Activated naive CD4-positive, alpha-beta T cell treated with anti-CD3 and anti-CD28 coated beads, Interleukin-2, amount 10 ng/mL, durations not matched to agents 7 days and 5 days (primary cell): Measurements from ENCODE around the gene RPGR.

Source experiments
- CTCF ChIA-PET: fragments of 350-600 bp; sonication (Branson Sonifier 250); formaldehyde crosslinking; loops from one replicate; lab custom pipeline; 2021; ENCODE audit warnings: antibody characterized with exemption; lab: Charles Lee
- DNase-seq: peaks from one replicate; pipeline ENCODE4 v3.0.0-alpha.2; 2020
- H3K27ac Mint-ChIP-seq: one replicate; pipeline ENCODE4 v1.8.0; 2021; ENCODE audit warnings: mild to moderate bottlenecking, moderate library complexity, mixed read lengths
- H3K27me3 Mint-ChIP-seq: one replicate; pipeline ENCODE4 v1.8.0; 2021; ENCODE audit warnings: mild to moderate bottlenecking, mixed read lengths
- H3K36me3 Mint-ChIP-seq: one replicate; pipeline ENCODE4 v1.8.0; 2021; ENCODE audit warnings: mixed read lengths
- H3K4me1 Mint-ChIP-seq: one replicate; pipeline ENCODE4 v1.8.0; 2021; ENCODE audit warnings: mixed read lengths
- H3K4me3 Mint-ChIP-seq: one replicate; pipeline ENCODE4 v1.8.0; 2021; ENCODE audit warnings: mild to moderate bottlenecking, moderate library complexity, mixed read lengths
- H3K9me3 Mint-ChIP-seq: one replicate; pipeline ENCODE4 v1.8.0; 2021; ENCODE audit warnings: mixed read lengths

Gene RPGR

DNA sequence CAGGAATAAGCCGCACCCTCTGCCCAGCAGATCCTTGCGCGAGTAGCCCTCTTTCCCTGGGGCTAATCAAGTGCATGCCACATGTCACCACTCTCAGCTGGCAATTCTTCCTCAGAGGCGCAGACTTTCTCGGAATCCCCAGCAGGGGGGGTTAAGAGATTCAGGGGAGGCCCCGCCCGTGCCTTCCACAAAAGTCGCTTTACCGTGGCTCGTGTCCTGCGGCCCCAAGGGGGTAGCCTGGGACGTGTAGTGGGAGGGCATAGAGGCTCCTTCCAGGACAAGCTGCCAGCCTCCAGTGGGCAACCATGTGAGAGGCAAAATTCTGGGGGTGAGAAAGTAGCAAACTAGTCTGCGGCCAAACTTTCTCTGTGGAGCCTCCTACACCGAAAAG is 107.3 kb downstream of the RPGR start:
- peak overlapping the region; percentile 28 for H3K4me3 Mint-ChIP-seq
- DNase-seq: peak; percentile 37
- peaks cover 49% of the 10 kb centered on the region for H3K27me3 Mint-ChIP-seq
- no peaks in the 10 kb centered on the region for H3K36me3 Mint-ChIP-seq
- H3K27ac Mint-ChIP-seq: no peak overlapping the region
- peaks cover 6% of the 10 kb centered on the region for H3K4me1 Mint-ChIP-seq
- H3K9me3 Mint-ChIP-seq: no peaks in the 10 kb centered on the region
- CTCF ChIA-PET: interaction anchor here (2.1 kb wide), 1 partner anchor 108 kb away, joined by 8 read pairs; the partner anchor contains the start of gene RPGR
